ENCODE measurements around the gene APPL1.

DNA sequence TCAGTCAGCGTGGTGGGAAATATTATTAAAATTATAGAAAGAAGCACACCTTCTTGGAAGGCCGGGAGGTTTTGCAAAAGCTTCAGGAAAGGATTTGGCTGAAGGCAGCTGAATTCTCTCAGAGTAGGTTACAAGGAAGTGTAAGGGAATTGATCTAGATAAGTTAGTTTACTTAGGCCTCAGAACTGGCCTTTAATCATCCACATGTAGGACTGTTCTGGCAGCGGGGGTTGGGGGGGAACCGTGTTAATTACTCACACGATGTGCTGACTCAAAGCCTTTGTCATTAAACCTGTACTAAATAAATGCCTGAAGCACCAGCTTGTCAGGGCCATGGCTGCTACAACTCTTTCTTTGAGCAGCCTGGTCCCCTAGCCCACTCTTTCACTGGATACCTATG is 52.2 kb downstream of the APPL1 start:
- TF ChIP-seq CTCF (IDR thresholded peaks at IDR 0.05; ENCODE audit: poor library complexity) (no peak), EZH2 (IDR thresholded peaks at IDR 0.05; ENCODE audit: borderline replicate concordance) (no peak), EZH2phosphoT487 (IDR thresholded peaks at IDR 0.05; ENCODE audit: low read depth, severe bottlenecking, unreplicated experiment) (no peak)

Measured in hepatocyte (in vitro differentiated cells).